Panc1 (cell line): Measurements from ENCODE around the gene GSTT2. TPM values are rescaled to one million over a fixed set of nuclear protein-coding genes. Genes with fewer than 3 reads are reported as not detected.
"Not testable (repeated sequence)": the region's sequence is repeated elsewhere in the genome, so short reads cannot be mapped to it uniquely, and the experiment has no call there.

Experiments used
- ATAC-seq: fragments of 200-7000 bp; cut with Tn5 transposase; 2 replicates; pipeline ENCODE4 v1.9.1; 2020; ENCODE audit warnings: mild to moderate bottlenecking, moderate library complexity
- BruUV-seq: library from RNA; stranded (reverse); fragments of 400-500 nt; replicated peaks from 2 replicates; lab custom pipeline; 2021; lab: Mats Ljungman, UMichigan
- CTCF ChIA-PET: fragments of 300-600 bp; sonication (Branson Sonifier 250); formaldehyde crosslinking; loops from one replicate; lab custom pipeline; 2022; ENCODE audit warnings: antibody characterized with exemption; lab: Charles Lee
- POLR2A ChIA-PET: fragments of 300-600 bp; sonication (Branson Sonifier 250); formaldehyde crosslinking; loops from one replicate; lab custom pipeline; 2022; ENCODE audit warnings: antibody characterized with exemption; lab: Charles Lee
- DNase-seq: peaks from one replicate; pipeline ENCODE4 v3.0.0-alpha.2; 2010; ENCODE audit warnings: low read depth, low spot score
- H3K27ac ChIP-seq: 2 replicates; pipeline ENCODE4 v1.5.1; 2011; ENCODE audit warnings: mild to moderate bottlenecking, low read length, inconsistent platforms
- H3K27me3 ChIP-seq: fragments of 200-500 bp; sonication (Bioruptor generic); 2 replicates; pipeline ENCODE4 v1.6.0; 2014; ENCODE audit warnings: low read length, inconsistent platforms; ENCODE audit not compliant: control insufficient read depth, insufficient read depth
- H3K36me3 ChIP-seq: fragments of 200-500 bp; sonication (Bioruptor generic); 2 replicates; pipeline ENCODE4 v1.5.1; 2014; ENCODE audit warnings: inconsistent platforms, mild to moderate bottlenecking, low read length, moderate library complexity; ENCODE audit not compliant: control insufficient read depth, insufficient read depth
- H3K4me1 ChIP-seq: 2 replicates; pipeline ENCODE4 v1.5.1; 2011; ENCODE audit warnings: inconsistent platforms, mild to moderate bottlenecking, low read length, moderate library complexity; ENCODE audit not compliant: control insufficient read depth, insufficient read depth
- H3K4me3 ChIP-seq, 2 experiments: 2 replicates each; pipeline ENCODE4 v1.5.1; 2011 to 2012; ENCODE audit warnings: low read depth in 2 of 2, low read length in 2 of 2, mild to moderate bottlenecking in 2 of 2, inconsistent platforms in 1 of 2, moderate library complexity in 1 of 2
- H3K9me3 ChIP-seq: fragments of 200-500 bp; sonication (Bioruptor generic); 2 replicates; pipeline ENCODE4 v1.5.1; 2014; ENCODE audit warnings: low read depth, mild to moderate bottlenecking, inconsistent platforms, low read length, moderate library complexity; ENCODE audit not compliant: control insufficient read depth, insufficient read depth
- CTCF ChIP-seq: fragments of 450-650 bp; IDR thresholded peaks from 2 replicates; pipeline ENCODE4 v1.5.1; 2017; ENCODE audit warnings: mild to moderate bottlenecking
- POLR2AphosphoS5 ChIP-seq: IDR thresholded peaks from 2 replicates; pipeline ENCODE4 v1.6.1; 2012; ENCODE audit warnings: mild to moderate bottlenecking, low read depth, low read length, moderate library complexity
- REST ChIP-seq, 2 experiments: IDR thresholded peaks; 2 replicates each; pipeline ENCODE4 v1.6.1; 2011 to 2012; ENCODE audit warnings: low read depth in 2 of 2, control low read depth in 1 of 2, low read length in 1 of 2, mild to moderate bottlenecking in 1 of 2, moderate library complexity in 1 of 2; ENCODE audit not compliant: insufficient read depth in 1 of 2
- SIN3A ChIP-seq: IDR thresholded peaks from 2 replicates; pipeline ENCODE4 v1.6.1; 2012; ENCODE audit warnings: low read depth, mild to moderate bottlenecking, low read length, moderate library complexity, borderline replicate concordance; ENCODE audit not compliant: insufficient read depth
- TCF7L2 ChIP-seq: IDR thresholded peaks from 2 replicates; pipeline ENCODE4 v1.6.1; 2011; ENCODE audit warnings: mild to moderate bottlenecking, low read depth, low read length, inconsistent platforms
- in situ Hi-C: cut with HindIII; loops from 2 replicates; pipeline ENCODE4 v1.10.0; 2016; ENCODE audit warnings: low sequenced_read_pairs, low pct_unique_long_range_greater_than_20kb
- intact Hi-C: fragments of 100-400 bp; cut with micrococcal nuclease; formaldehyde crosslinking; loops from one replicate; pipeline ENCODE4 v1.10.0; 2022; ENCODE audit not compliant: unreplicated experiment
- total RNA-seq: library from RNA; stranded (reverse); gene quantifications from one replicate; pipeline ENCODE4 v1.2.1, GENCODE V29; 2021; ENCODE audit not compliant: unreplicated experiment

The GSTT2 gene
- total RNA-seq, 1 experiment from 2014 or later: 0.26 TPM

- Histone ChIP-seq H3K4me3 (no peak overlapping the region), H3K9me3 (no peaks in the 10 kb centered on the region), H3K4me1 (no peaks in the 10 kb centered on the region), H3K27ac (no peak overlapping the region), H3K36me3 (no peaks in the 10 kb centered on the region), H3K27me3 (no peaks in the 10 kb centered on the region)
- intact Hi-C loops: no loop called here
- ChIA-PET CTCF (no interaction called here), POLR2A (no interaction called here)
- in situ Hi-C loops: no loop called here
- ATAC-seq: no peak
- no peak for TF ChIP-seq POLR2AphosphoS5
- TF ChIP-seq TCF7L2: no peak
- no peak for TF ChIP-seq SIN3A
- no peak for TF ChIP-seq REST (IDR thresholded peaks at IDR 0.05; ENCODE audit: insufficient read depth in 1 of 2, low read depth in 2 of 2, low read length in 1 of 2)
- TF ChIP-seq CTCF: no peak
- no peak for DNase-seq
- BruUV-seq: no TSS peak
These were observed 40.9 kb upstream of the GSTT2 start for GRCh38 chr22:23939017-23939357.

- H3K4me3 ChIP-seq, H3K27me3 ChIP-seq, ATAC-seq, intact Hi-C loops, BruUV-seq, H3K27ac ChIP-seq, H3K9me3 ChIP-seq, DNase-seq, POLR2A ChIA-PET, H3K36me3 ChIP-seq, H3K4me1 ChIP-seq, CTCF ChIA-PET, in situ Hi-C loops: not testable (repeated sequence)
These were observed 39.8 kb upstream of the GSTT2 start for GRCh38 chr22:23940166-23940565.

GRCh38 chr22:23947391-23947790, 32.5 kb upstream of the GSTT2 start:
- BruUV-seq, intact Hi-C loops, H3K27me3 ChIP-seq, H3K27ac ChIP-seq, CTCF ChIA-PET, POLR2A ChIA-PET, ATAC-seq, in situ Hi-C loops, DNase-seq, H3K4me1 ChIP-seq, H3K36me3 ChIP-seq, H3K4me3 ChIP-seq, H3K9me3 ChIP-seq: not testable (repeated sequence)

- in situ Hi-C loops, DNase-seq, ATAC-seq, H3K9me3 ChIP-seq, H3K27ac ChIP-seq, H3K27me3 ChIP-seq, POLR2A ChIA-PET, H3K4me1 ChIP-seq, H3K36me3 ChIP-seq, CTCF ChIA-PET, BruUV-seq, intact Hi-C loops, H3K4me3 ChIP-seq: not testable (repeated sequence)
These were observed 30.2 kb upstream of the GSTT2 start for GRCh38 chr22:23949764-23950163.

GRCh38 chr22:23951383-23951782, 28.6 kb upstream of the GSTT2 start:
- H3K4me3 ChIP-seq, BruUV-seq, DNase-seq, H3K9me3 ChIP-seq, H3K4me1 ChIP-seq, intact Hi-C loops, CTCF ChIA-PET, in situ Hi-C loops, POLR2A ChIA-PET, H3K27me3 ChIP-seq, H3K27ac ChIP-seq, H3K36me3 ChIP-seq: not testable (repeated sequence)
- peak; percentile 68; the same call in 1 of the 2 replicates for ATAC-seq
